Body of pancreas (tissue), 4 donors: ENCODE measurements around the gene ACOT9.

Source experiments
- POLR2A ChIP-seq, 3 donors: fragments of 450-650 bp; IDR thresholded peaks; one replicate each; pipeline ENCODE4 v1.6.1; 2016; ENCODE audit warnings: antibody characterized with exemption in 3 of 3, mild to moderate bottlenecking in 2 of 3
- TF ChIP-seq, protein P1 (sequence below), 7 experiments: fragments of 450-650 bp in 4 of 7; fragments of 200-600 bp in 3 of 7; sonication (generic) in 3 of 7; IDR thresholded peaks; one replicate each; pipeline ENCODE4 v1.5.1; 2016 to 2019; ENCODE audit warnings: antibody characterized with exemption in 7 of 7

DNA sequence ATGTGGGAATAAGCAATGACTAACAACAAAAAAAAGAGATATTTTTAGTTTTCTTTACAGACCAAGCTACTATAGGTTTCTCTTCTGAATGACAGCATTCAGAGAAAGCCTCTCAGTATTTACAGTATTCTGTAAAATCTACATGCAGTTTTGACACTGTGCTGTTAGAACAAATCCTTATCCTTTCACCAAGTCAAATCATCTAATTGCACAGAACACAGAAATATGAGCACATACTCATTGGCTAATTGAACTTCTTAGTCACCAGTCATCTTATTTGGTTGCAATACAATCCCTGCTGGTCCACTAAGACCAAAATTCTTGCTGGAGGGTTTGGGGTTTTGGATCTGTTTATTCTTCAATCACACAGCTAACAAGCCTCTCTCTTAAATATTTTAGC, 5.7 kb downstream of the ACOT9 start:
- TF ChIP-seq, protein P1, sequence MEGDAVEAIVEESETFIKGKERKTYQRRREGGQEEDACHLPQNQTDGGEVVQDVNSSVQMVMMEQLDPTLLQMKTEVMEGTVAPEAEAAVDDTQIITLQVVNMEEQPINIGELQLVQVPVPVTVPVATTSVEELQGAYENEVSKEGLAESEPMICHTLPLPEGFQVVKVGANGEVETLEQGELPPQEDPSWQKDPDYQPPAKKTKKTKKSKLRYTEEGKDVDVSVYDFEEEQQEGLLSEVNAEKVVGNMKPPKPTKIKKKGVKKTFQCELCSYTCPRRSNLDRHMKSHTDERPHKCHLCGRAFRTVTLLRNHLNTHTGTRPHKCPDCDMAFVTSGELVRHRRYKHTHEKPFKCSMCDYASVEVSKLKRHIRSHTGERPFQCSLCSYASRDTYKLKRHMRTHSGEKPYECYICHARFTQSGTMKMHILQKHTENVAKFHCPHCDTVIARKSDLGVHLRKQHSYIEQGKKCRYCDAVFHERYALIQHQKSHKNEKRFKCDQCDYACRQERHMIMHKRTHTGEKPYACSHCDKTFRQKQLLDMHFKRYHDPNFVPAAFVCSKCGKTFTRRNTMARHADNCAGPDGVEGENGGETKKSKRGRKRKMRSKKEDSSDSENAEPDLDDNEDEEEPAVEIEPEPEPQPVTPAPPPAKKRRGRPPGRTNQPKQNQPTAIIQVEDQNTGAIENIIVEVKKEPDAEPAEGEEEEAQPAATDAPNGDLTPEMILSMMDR (IDR thresholded peaks at IDR 0.05), result no peak
- TF ChIP-seq POLR2A (IDR thresholded peaks at IDR 0.05), result no peak
